K562 (cell line): ENCODE measurements around the gene ADAMTSL3. TPM values are rescaled to one million over a fixed set of nuclear protein-coding genes. Genes with fewer than 3 reads are reported as not detected.

ENCODE experiments used
- ATAC-seq: fragments of 200-7000 bp; cut with Tn5 transposase; 3 replicates; pipeline ENCODE4 v1.9.1; 2020; ENCODE audit warnings: moderate library complexity
- BruUV-seq: library from RNA; stranded (reverse); fragments of 400-500 nt; replicated peaks from 2 replicates; lab custom pipeline; 2021; lab: Mats Ljungman, UMichigan
- CTCF ChIA-PET: fragments of 300-600 bp; formaldehyde crosslinking; extraction: SDS; loops from one replicate; lab custom pipeline; 2021; ENCODE audit warnings: low intra/inter-chr PET ratio; lab: Yijun Ruan, JAX
- POLR2A ChIA-PET: fragments of 300-600, 350-650 bp; sonication (Branson Sonifier 250); formaldehyde crosslinking; extraction: SDS; loops from one replicate; lab custom pipeline; 2021; ENCODE audit warnings: antibody characterized with exemption, inconsistent platforms; lab: Yijun Ruan, JAX
- DNase-seq, 4 experiments: peaks; one replicate each; pipeline versions ENCODE4 v3.0.0 to v3.0.0-alpha.2; 2011 to 2018; ENCODE audit warnings: low spot score in 3 of 4, mixed read lengths in 3 of 4; ENCODE audit errors: extremely low read depth in 1 of 4
- FAIRE-seq: peaks from 2 replicates; lab custom pipeline; 2011; peaks lifted over from hg19 to GRCh38; lab: Jason Lieb, UNC
- H2AFZ ChIP-seq: 2 replicates; pipeline ENCODE4 v1.6.0; 2011; ENCODE audit warnings: low read depth, low read length, control low read depth, inconsistent platforms
- H3K27ac ChIP-seq: fragments of 200-600 bp; 3 replicates; pipeline ENCODE4 v1.8.0; 2011; ENCODE audit warnings: low read depth, mild to moderate bottlenecking, control low read depth, inconsistent platforms, low read length, moderate library complexity, mixed read lengths; ENCODE audit errors: extremely low read depth
- H3K27me3 ChIP-seq, 2 experiments: fragments of 300-600 bp in 1 of 2; 2 replicates in 1 of 2; 3 replicates in 1 of 2; pipeline versions ENCODE4 v1.6.0 to v1.8.0; 2011; ENCODE audit warnings: inconsistent platforms in 2 of 2, low read length in 2 of 2, mild to moderate bottlenecking in 1 of 2, mixed read lengths in 1 of 2, moderate library complexity in 1 of 2; ENCODE audit not compliant: control insufficient read depth in 2 of 2, insufficient read depth in 2 of 2
- H3K36me3 ChIP-seq: fragments of 300-600 bp; 3 replicates; pipeline ENCODE4 v1.8.0; 2011; ENCODE audit warnings: mild to moderate bottlenecking, low read length, inconsistent platforms; ENCODE audit not compliant: control insufficient read depth, insufficient read depth
- H3K4me1 ChIP-seq, 2 experiments: fragments of 200-600 bp in 1 of 2; replicated peaks in 1 of 2; 2 replicates in 1 of 2; 3 replicates in 1 of 2; pipeline versions ENCODE4 v1.5.1 to v1.8.0; 2011; ENCODE audit warnings: inconsistent platforms in 2 of 2, low read length in 2 of 2, mild to moderate bottlenecking in 1 of 2, mixed read lengths in 1 of 2, moderate library complexity in 1 of 2; ENCODE audit not compliant: control insufficient read depth in 2 of 2, insufficient read depth in 2 of 2
- H3K4me2 ChIP-seq: 2 replicates; pipeline ENCODE4 v1.6.1; 2011; ENCODE audit warnings: low read length, control low read depth, inconsistent platforms, mixed read lengths; ENCODE audit not compliant: insufficient read depth
- H3K4me3 ChIP-seq: fragments of 200-600 bp; sonication (generic), shearing (Covaris generic); 2 replicates; pipeline ENCODE4 v1.5.1; 2016; ENCODE audit warnings: control low read depth, inconsistent platforms
- H3K79me2 ChIP-seq: fragments of 200-600 bp; 3 replicates; pipeline ENCODE4 v1.8.0; 2011; ENCODE audit warnings: low read length, inconsistent platforms; ENCODE audit not compliant: control insufficient read depth, insufficient read depth
- H3K9ac ChIP-seq, 2 experiments: 2 replicates each; pipeline versions ENCODE4 v1.6.0 to v1.6.1; 2011; ENCODE audit warnings: low read depth in 2 of 2, low read length in 2 of 2, control low read depth in 1 of 2, inconsistent platforms in 1 of 2, mild to moderate bottlenecking in 1 of 2, mixed read lengths in 1 of 2; ENCODE audit not compliant: insufficient read depth in 1 of 2
- H3K9me1 ChIP-seq: one replicate; pipeline ENCODE4 v1.6.0; 2011; ENCODE audit warnings: inconsistent platforms, mild to moderate bottlenecking, low read length, moderate library complexity; ENCODE audit not compliant: control insufficient read depth, insufficient read depth
- H3K9me3 ChIP-seq: replicated peaks from 2 replicates; pipeline ENCODE4 v1.5.1; 2011; ENCODE audit warnings: low read depth, low read length, inconsistent platforms; ENCODE audit not compliant: control insufficient read depth, insufficient read depth
- H4K20me1 ChIP-seq: replicated peaks from 2 replicates; pipeline ENCODE4 v1.6.1; 2011; ENCODE audit warnings: low read length, inconsistent platforms, mixed read lengths; ENCODE audit not compliant: control insufficient read depth, insufficient read depth
- MCM2 ChIP-seq: fragments of 450-650 bp; IDR thresholded peaks from 2 replicates; pipeline ENCODE4 v1.6.1; 2017; ENCODE audit warnings: low read depth, mild to moderate bottlenecking
- MED1 ChIP-seq: sonication (generic); formaldehyde crosslinking; IDR thresholded peaks from 2 replicates; pipeline ENCODE4 v1.8.1; 2023; ENCODE audit warnings: missing genetic modification reagents, borderline replicate concordance
- NCOA2 ChIP-seq, 2 experiments: fragments of 450-650 bp; IDR thresholded peaks; 2 replicates each; pipeline ENCODE4 v1.6.1; 2018; ENCODE audit warnings: mild to moderate bottlenecking in 2 of 2, moderate library complexity in 1 of 2; ENCODE audit not compliant: partially characterized antibody in 2 of 2
- WGBS: fragments of 100-300 bp; shearing (Covaris generic); methylation state at CpG from one replicate; pipeline ENCODE4 v1.1.6; 2016; ENCODE audit warnings: low coverage, mixed read lengths; ENCODE audit not compliant: insufficient coverage; ENCODE audit errors: missing lambda C conversion rate; 5-methylcytosine and 5-hydroxymethylcytosine counted together
- in situ Hi-C: fragments of 300-500 bp; cut with MboI; formaldehyde crosslinking; loops from 4 replicates; pipeline ENCODE4 v1.15.0; 2018; ENCODE audit warnings: inconsistent platforms, mixed read lengths
- intact Hi-C: fragments of 100-400 bp; cut with micrococcal nuclease; formaldehyde crosslinking; loops from 2 replicates; pipeline ENCODE4 v1.14.2; 2022
- polyA plus RNA-seq, 8 experiments: library from polyadenylated mRNA; depleted of rRNA in 4 of 8; stranded (reverse) in 5 of 8; unstranded in 3 of 8; fragments of >200 nt; fragmentation: Nextera tagmentation in 2 of 8; fragmentation: Illumina TruSeq in 1 of 8; extraction: Ambion mirVana in 2 of 8; extraction: Trizol in 1 of 8; gene quantifications; 2 replicates each; pipeline versions ENCODE4 v1.2.1 to v1.2.3, GENCODE V29; 2011 to 2014; ENCODE audit warnings: inconsistent platforms in 1 of 8, missing spikeins in 1 of 8
- total RNA-seq, 7 experiments: library from RNA; depleted of rRNA in 6 of 7; stranded (reverse); fragments of >200 nt in 6 of 7; fragmentation: Illumina TruSeq in 2 of 7; extraction: Trizol in 2 of 7; gene quantifications; 2 replicates each; pipeline versions ENCODE4 v1.2.1 to v1.2.3, GENCODE V29; 2011 to 2021; ENCODE audit warnings: low replicate concordance in 1 of 7

Gene ADAMTSL3
- total and polyA plus RNA-seq, 9 of the 15 experiments (the other 6 are each of a cell fraction or from before 2014, with no cell fraction given): 0.01 to 0.18 (median 0.07) TPM; not detected in 3

GRCh38 chr15:83605111-83605945 is 48.6 kb upstream of the ADAMTSL3 start (continued):
- no peak for TF ChIP-seq MED1 (CRISPR knock-in tag)
- TF ChIP-seq, all 486 proteins: peak for 0

GRCh38 chr15:83610132-83610531 is 43.8 kb upstream of the ADAMTSL3 start:
- no peaks in the 10 kb centered on the region for H3K4me1 ChIP-seq
- H3K9me3 ChIP-seq: no peaks in the 10 kb centered on the region
- H3K36me3 ChIP-seq: no peaks in the 10 kb centered on the region
- in situ Hi-C loops (no loop called here), intact Hi-C loops (no loop called here)
- no peak overlapping the region for H3K9ac ChIP-seq
- no peaks in the 10 kb centered on the region for H3K79me2 ChIP-seq
- 27% methylated on average over 3 of the region's 3 CpGs for WGBS
- no peak overlapping the region for H3K4me2 ChIP-seq
- BruUV-seq: no TSS peak
- no peak for DNase-seq
- no peak for FAIRE-seq
- no peak overlapping the region for H2AFZ ChIP-seq
- no peaks in the 10 kb centered on the region for H4K20me1 ChIP-seq
- no peak overlapping the region for H3K27ac ChIP-seq
- no peak for ATAC-seq
- CTCF ChIA-PET: no interaction called here
- no peaks in the 10 kb centered on the region for H3K27me3 ChIP-seq
- H3K9me1 ChIP-seq: no peaks in the 10 kb centered on the region
- TF ChIP-seq NCOA2 (IDR thresholded peaks at IDR 0.05; ENCODE audit: partially characterized antibody in 2 of 2) (no peak), MCM2 (no peak)
- POLR2A ChIA-PET: no interaction called here
- H3K4me3 ChIP-seq: no peak overlapping the region
